NCI-H1105 (cell line): Measurements from ENCODE around the gene OR2A25.

ENCODE experiments used
- DNase-seq: peaks from one replicate; lab custom pipeline; 2025; lab: John Stamatoyannopoulos, UW

Gene OR2A25

GRCh38 chr7:144074374-144074773, 4.8 kb downstream of the OR2A25 start:
- no peak for DNase-seq

- DNase-seq: no peak
Measured at GRCh38 chr7:144085978-144086377, 16.4 kb downstream of the OR2A25 start, which contains the start of gene OR2A12. OR2A12 (plus strand) TSS chr7:144086278; CDS start chr7:144095108, 8,830 bp downstream.

GRCh38 chr7:144086730-144087129, 17.1 kb downstream of the OR2A25 start:
- DNase-seq: no peak

- DNase-seq: no peak
Measured at GRCh38 chr7:144087230-144087629, 17.6 kb downstream of the OR2A25 start.

GRCh38 chr7:144090667-144091066, 21.1 kb downstream of the OR2A25 start:
- no peak for DNase-seq

- DNase-seq: no peak
Measured at GRCh38 chr7:144098776-144099175, 29.2 kb downstream of the OR2A25 start.

- DNase-seq: no peak
Measured at GRCh38 chr7:144100607-144101006, 31.0 kb downstream of the OR2A25 start.

- no peak for DNase-seq
Measured at GRCh38 chr7:144102041-144102440, 32.4 kb downstream of the OR2A25 start.

- no peak for DNase-seq
Measured at GRCh38 chr7:144105211-144105610, 35.6 kb downstream of the OR2A25 start.

GRCh38 chr7:144109283-144109682, 39.7 kb downstream of the OR2A25 start, which contains the start of gene OR2A2:
OR2A2 (plus strand) TSS chr7:144109583; CDS start chr7:144109583, 0 bp downstream.
- no peak for DNase-seq

- no peak for DNase-seq
Measured at GRCh38 chr7:144110272-144110671, 40.7 kb downstream of the OR2A25 start.

GRCh38 chr7:144113651-144114050, 44.0 kb downstream of the OR2A25 start:
- DNase-seq: no peak

- DNase-seq: no peak
Measured at GRCh38 chr7:144118341-144118740, 48.7 kb downstream of the OR2A25 start.

- DNase-seq: no peak
Measured at GRCh38 chr7:144122876-144123275, 53.3 kb downstream of the OR2A25 start, which contains the start of gene OR2A14. OR2A14 (plus strand) TSS chr7:144123176; CDS start chr7:144129113, 5,937 bp downstream.
